ENCODE data around the gene S100A9.

DNA sequence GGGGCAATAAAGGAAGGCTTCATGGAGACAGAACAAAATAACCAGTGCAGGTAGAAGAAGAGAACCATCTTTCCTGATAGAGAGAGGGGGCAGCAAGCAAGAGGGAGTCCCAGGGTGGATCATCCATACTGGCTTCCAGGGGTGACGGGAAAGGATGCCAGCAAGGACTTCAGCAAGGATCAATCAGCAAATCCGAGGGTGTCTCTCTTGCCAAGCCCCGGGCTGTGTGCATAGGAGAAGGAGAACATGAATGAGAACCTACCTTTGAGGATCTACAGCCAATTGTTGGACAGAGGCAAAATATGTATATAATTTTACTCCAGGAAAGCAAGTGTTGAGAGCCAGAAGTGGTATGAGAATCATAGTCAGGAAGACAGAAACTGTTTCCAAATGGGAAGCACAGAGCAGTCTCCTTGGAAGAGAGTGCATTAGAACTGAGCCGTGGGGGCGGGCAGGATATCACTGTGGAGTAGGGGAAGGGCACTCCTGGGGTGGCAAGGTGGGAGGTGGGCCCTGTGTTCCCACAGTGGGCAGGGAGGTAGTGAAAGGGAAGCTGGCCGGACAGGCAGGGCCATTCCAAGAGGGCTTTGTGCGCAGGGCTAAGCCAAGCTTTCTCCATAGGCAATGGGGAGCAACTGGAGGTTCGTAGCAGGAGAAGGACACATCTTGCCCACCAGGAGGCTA lies 1.1 kb upstream of the S100A9 start:
- TF ChIP-seq, protein P1, sequence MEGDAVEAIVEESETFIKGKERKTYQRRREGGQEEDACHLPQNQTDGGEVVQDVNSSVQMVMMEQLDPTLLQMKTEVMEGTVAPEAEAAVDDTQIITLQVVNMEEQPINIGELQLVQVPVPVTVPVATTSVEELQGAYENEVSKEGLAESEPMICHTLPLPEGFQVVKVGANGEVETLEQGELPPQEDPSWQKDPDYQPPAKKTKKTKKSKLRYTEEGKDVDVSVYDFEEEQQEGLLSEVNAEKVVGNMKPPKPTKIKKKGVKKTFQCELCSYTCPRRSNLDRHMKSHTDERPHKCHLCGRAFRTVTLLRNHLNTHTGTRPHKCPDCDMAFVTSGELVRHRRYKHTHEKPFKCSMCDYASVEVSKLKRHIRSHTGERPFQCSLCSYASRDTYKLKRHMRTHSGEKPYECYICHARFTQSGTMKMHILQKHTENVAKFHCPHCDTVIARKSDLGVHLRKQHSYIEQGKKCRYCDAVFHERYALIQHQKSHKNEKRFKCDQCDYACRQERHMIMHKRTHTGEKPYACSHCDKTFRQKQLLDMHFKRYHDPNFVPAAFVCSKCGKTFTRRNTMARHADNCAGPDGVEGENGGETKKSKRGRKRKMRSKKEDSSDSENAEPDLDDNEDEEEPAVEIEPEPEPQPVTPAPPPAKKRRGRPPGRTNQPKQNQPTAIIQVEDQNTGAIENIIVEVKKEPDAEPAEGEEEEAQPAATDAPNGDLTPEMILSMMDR (IDR thresholded peaks at IDR 0.05; ENCODE audit: poor library complexity, severe bottlenecking) = no peak
- TF ChIP-seq POLR2AphosphoS5 (IDR thresholded peaks at IDR 0.05) = no peak
- TF ChIP-seq TAF1 (IDR thresholded peaks at IDR 0.05; ENCODE audit: low read depth) = no peak

Measured in neural cell (in vitro differentiated cells).